Measurements from ENCODE around the gene ADAMTSL1.

The ADAMTSL1 gene

GRCh38 chr9:18749711-18750110, 275.8 kb downstream of the ADAMTSL1 start (continued):
- TF ChIP-seq ZNF658 (tag by site-specific recombination; IDR thresholded peaks at IDR 0.05): no peak
- TF ChIP-seq SP2 (tag by site-specific recombination; IDR thresholded peaks at IDR 0.05): no peak
- TF ChIP-seq ZNF660 (tag by site-specific recombination; IDR thresholded peaks at IDR 0.05): no peak
- TF ChIP-seq ZFHX2 (tag by site-specific recombination; conservative IDR thresholded peaks at IDR 0.05): no peak
- TF ChIP-seq ZNF433 (tag by site-specific recombination; IDR thresholded peaks at IDR 0.05; ENCODE audit: low read depth): no peak
- no peak for TF ChIP-seq ZNF768 (tag by site-specific recombination; IDR thresholded peaks at IDR 0.05)
- TF ChIP-seq ZNF621 (tag by site-specific recombination; IDR thresholded peaks at IDR 0.05): no peak

- Histone ChIP-seq H3K4me1 (ENCODE audit: control insufficient read depth, insufficient read depth, low read length) (no peaks in the 10 kb centered on the region), H3K9me3 (ENCODE audit: control insufficient read depth, insufficient read depth, low read depth, low read length) (no peaks in the 10 kb centered on the region), H3K27ac (ENCODE audit: extremely low read depth, low read depth, low read length) (no peak overlapping the region), H3K4me3 (ENCODE audit: low read depth, low read length) (no peak overlapping the region), H3K36me3 (ENCODE audit: control insufficient read depth in 2 of 2, insufficient read depth in 1 of 2, low read length in 2 of 2) (no peaks in the 10 kb centered on the region)
- CTCF ChIA-PET: no interaction called here
- TF ChIP-seq ZNF580 (tag by site-specific recombination; IDR thresholded peaks at IDR 0.05): no peak
- TF ChIP-seq ZSCAN4 (tag by site-specific recombination; IDR thresholded peaks at IDR 0.05): no peak
- POLR2A ChIA-PET: no interaction called here
These were observed 280.0 kb downstream of the ADAMTSL1 start for GRCh38 chr9:18753904-18754303.

- Histone ChIP-seq H3K36me3 (ENCODE audit: control insufficient read depth in 2 of 2, insufficient read depth in 1 of 2, low read length in 2 of 2) (no peaks in the 10 kb centered on the region), H3K4me3 (ENCODE audit: low read depth, low read length) (no peak overlapping the region), H3K27ac (ENCODE audit: extremely low read depth, low read depth, low read length) (no peak overlapping the region), H3K4me1 (ENCODE audit: control insufficient read depth, insufficient read depth, low read length) (no peaks in the 10 kb centered on the region), H3K9me3 (ENCODE audit: control insufficient read depth, insufficient read depth, low read depth, low read length) (no peaks in the 10 kb centered on the region)
- no peak for TF ChIP-seq ZNF248 (tag by site-specific recombination; IDR thresholded peaks at IDR 0.05)
- TF ChIP-seq ZNF16 (tag by site-specific recombination; IDR thresholded peaks at IDR 0.05; ENCODE audit: low read depth): no peak
- TF ChIP-seq ZNF10 (tag by site-specific recombination; IDR thresholded peaks at IDR 0.05): no peak
- no peak for TF ChIP-seq ZNF391 (tag by site-specific recombination; IDR thresholded peaks at IDR 0.05; ENCODE audit: borderline replicate concordance, low read depth)
- no peak for TF ChIP-seq HOXC10 (CRISPR knock-in tag; IDR thresholded peaks at IDR 0.05)
- TF ChIP-seq ZNF654 (tag by site-specific recombination; IDR thresholded peaks at IDR 0.05; ENCODE audit: low read depth): no peak
- TF ChIP-seq TRIM28 (IDR thresholded peaks at IDR 0.05; ENCODE audit: borderline replicate concordance, low read length): no peak
- TF ChIP-seq ZNF335 (tag by site-specific recombination; conservative IDR thresholded peaks at IDR 0.05): no peak
- TF ChIP-seq ZNF624 (tag by site-specific recombination; IDR thresholded peaks at IDR 0.05): no peak
- TF ChIP-seq SP7 (tag by site-specific recombination; IDR thresholded peaks at IDR 0.05): no peak
- no peak for TF ChIP-seq PRDM6 (tag by site-specific recombination; IDR thresholded peaks at IDR 0.05)
- TF ChIP-seq ZNF792 (tag by site-specific recombination; IDR thresholded peaks at IDR 0.05): no peak
- no peak for TF ChIP-seq ZNF292 (tag by site-specific recombination; IDR thresholded peaks at IDR 0.05; ENCODE audit: borderline replicate concordance, low read depth)
- no peak for TF ChIP-seq ZNF211 (tag by site-specific recombination; IDR thresholded peaks at IDR 0.05; ENCODE audit: low read depth)
- no peak for TF ChIP-seq ZNF555 (tag by site-specific recombination; conservative IDR thresholded peaks at IDR 0.05)
- TF ChIP-seq BCL11A (tag by site-specific recombination; IDR thresholded peaks at IDR 0.05; ENCODE audit: low read depth): no peak
- no peak for TF ChIP-seq ZNF529 (tag by site-specific recombination; IDR thresholded peaks at IDR 0.05; ENCODE audit: insufficient replicate concordance)
- no peak for TF ChIP-seq FEZF1 (tag by site-specific recombination; IDR thresholded peaks at IDR 0.05)
- ChIA-PET CTCF (interaction anchor here (1.0 kb wide), 1 partner anchor 51 kb away, joined by 4 read pairs; no protein-coding TSS in a partner anchor), POLR2A (no interaction called here)
These were observed 280.6 kb downstream of the ADAMTSL1 start for GRCh38 chr9:18754537-18754936.
